HG03139 (cell line): ENCODE results near the gene TIGD4.

ENCODE experiments used
- ATAC-seq: cut with Tn5 transposase; IDR thresholded peaks from one replicate; pipeline ENCODE4 v1.9.1; 2021; ENCODE audit not compliant: unreplicated experiment

TIGD4 gene

DNA sequence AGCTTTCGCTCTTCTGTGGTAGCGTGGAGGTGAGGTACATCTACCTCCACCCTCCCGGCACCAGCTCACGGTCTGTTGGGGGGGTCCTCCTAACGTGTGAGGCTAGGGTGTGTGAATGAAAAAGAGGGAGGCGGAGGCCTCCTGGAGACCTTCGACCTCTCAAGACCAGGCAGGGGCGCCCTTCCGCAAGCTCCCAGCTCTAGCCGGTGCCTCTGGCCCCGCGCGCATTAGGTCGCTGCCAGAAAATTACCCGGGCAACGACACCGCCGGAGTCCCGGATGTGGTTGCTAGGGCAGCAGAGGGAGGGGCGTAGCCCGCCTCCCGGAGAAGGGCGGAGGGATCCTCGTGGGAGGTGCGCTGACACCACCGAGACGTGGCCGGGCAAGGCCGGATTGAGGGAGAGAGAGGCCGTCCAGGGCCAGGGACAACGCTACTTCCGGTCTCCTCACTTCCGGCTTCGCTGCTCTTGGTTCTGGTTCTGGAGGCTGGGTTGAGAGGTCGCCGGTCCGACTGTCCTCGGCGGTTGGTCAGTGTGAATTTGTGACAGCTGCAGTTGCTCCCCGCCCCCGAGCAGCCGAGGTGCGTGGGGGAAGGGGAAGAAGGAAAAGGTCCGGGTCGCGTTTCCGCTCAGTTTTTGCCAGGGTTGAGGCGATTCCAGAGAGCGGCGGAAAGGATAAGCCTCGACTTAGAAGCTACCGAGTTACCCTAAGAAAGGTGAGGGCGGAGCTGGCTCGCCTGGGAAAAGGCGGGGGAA, at the start of gene TIGD4, which contains the start of gene ARFIP1:
TIGD4 (minus strand) TSS at position 218 of the 754 bp plus-strand sequence. CDS start 8,726 bp downstream, outside the sequence.
ARFIP1 (plus strand) TSS at position 442 of the 754 bp plus-strand sequence. CDS start 49,680 bp downstream, outside the sequence.
- peak; percentile 94 for ATAC-seq

DNA sequence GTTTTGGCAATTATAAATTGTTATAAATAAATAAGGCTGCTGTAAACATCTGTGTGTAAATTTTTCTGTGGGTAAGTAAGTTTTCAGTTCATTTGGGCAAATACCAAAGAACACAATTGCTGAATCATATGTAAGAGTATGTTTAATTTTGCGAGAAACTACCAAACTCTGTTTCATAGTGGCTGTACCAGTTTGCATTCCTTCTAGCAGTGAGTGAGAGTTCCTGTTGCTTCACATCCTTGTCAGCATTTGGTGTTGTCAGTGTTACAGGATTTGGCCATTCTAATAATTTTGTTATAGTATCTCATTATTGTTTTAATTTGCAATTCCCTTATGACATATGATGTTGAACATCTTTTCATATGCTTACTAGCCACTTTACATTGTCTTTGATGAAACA, 48.6 kb upstream of the TIGD4 start:
- ATAC-seq: no peak

DNA sequence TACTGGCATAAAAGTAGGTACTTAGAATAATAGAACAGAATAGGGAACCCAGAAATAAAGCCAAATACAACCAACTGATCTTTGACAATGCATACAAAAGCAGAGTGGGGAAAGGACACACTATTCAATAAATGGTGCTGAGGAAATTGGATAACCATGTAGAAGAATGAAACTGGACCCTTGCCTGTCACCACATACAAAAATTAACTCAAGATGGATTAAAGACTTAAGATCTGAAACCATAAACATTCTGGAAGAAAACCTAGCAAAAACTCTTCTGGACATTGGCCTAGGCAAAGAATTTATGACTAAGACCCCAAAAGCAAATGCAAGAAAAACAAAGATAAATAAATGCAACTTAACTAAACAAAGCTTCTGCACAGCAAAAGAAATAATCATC, 45.8 kb upstream of the TIGD4 start:
- no peak for ATAC-seq

DNA sequence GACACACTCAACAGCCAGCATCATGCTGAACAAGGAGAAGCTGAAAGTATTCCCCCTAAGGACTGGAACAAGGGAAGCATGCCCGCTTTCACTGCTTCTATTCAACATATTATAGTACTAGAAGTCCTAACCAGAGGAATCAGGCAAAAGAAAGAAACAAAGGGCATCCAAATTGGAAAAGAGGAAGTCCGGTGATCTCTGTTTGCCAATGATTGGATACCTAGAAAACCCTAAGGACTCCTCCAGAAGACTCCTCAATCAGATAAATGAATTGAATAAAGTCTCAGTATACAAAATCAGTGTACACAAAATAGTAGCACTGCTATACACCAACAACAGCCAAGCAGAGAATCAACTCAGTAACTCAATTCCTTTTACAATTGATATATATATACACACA, 45.0 kb upstream of the TIGD4 start:
- no peak for ATAC-seq

DNA sequence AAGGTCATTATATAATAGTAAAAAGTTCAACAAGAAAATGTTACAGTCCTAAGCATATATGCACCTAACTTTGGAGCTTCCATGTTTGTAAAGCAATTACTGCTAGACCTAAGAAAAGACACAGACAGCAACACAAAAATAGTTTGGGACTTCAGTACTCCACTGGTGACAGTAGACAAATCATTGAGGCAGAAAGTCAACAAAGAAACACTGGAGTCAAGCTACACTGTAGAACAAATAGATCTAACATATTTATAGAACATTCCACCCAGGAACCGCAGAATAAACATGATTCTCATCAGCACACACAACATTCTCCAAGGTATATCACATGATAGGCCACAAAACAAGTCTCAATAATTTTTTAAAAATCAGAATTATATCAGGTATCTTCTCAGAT, 42.8 kb upstream of the TIGD4 start:
- no peak for ATAC-seq

DNA sequence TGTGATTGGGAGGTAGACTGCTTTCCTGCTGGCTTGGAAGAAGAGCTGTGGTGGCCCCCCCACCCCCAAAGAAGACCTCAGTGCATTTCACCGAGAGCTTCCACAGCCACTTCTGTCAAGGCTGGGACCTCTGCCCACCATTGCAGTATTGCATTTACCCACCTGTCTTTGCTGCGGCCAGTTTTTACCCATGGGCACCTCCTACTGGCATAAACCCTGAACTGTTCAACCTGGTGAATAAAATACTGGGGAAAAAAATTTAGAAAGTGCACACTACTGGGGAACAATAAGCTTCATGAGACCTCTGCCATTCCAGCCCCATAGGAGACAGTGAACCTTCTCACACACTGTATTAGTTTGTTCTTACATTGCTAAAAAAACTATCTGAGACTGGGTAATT, 40.5 kb upstream of the TIGD4 start:
- ATAC-seq: no peak

DNA sequence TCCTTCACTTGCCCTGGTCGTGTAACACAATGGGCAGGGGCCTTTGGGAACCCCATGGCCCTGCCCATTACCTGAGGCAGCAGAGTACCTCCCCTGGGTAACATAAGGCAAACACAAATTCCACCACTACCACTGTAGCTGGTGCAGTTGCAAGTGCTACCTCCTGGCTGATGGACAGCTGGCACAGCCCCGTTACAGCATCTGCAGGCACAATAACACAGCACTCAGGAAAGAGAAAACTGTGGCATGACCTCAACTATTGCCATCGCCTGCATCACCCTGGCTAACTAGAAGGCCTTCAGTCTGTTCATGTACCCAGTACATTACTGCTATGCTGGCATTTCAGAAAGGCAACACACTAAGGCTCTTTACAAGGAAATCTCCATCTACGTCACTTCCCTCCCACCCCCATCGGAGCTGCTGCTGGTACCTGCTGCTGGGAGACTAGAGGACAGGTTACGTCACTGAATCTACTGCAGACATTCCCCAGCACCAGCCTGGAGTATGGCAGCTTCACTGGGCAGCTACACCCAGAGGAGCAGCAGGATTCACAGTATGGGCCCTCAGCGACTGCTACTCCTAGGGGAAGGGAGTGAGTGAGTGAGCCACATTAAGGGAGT, 39.6 kb upstream of the TIGD4 start:
- no peak for ATAC-seq

DNA sequence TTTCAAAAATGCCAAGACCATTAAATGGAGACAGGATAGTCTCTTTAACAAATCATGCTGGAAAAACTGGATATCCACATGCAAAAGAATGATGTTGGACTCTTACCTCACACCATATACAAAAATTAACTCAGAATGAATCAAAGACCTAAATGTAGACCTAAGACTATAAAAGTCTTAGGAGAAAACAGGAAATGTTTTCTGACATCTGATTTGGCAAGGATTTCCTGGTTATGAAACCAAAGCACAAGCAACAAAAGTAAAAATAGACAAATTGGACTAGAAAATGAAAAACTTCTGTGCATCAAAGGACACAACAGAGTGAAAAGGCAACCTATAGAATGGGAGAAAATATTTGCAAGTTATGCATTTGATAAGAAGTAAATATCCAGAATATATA, 37.8 kb upstream of the TIGD4 start:
- no peak for ATAC-seq

DNA sequence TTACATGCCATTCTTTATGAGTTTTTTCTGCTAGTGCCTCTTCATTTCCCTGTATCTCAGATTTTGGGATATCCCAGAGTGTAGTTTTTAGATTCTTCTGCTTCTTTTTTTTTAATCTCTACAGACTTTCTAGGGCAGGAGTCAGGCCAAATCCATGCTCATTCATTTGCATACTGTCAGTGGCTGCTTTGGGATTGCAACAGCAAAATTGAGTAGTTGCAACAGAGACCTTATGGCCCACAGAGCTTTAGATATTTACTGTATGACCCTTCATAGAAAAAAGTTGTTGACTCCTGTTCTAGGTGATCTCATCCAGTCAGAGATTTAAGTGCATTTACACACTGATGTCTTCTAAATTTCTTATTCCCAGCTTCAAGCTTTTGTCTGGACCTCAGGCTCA, 35.5 kb upstream of the TIGD4 start:
- ATAC-seq: no peak

DNA sequence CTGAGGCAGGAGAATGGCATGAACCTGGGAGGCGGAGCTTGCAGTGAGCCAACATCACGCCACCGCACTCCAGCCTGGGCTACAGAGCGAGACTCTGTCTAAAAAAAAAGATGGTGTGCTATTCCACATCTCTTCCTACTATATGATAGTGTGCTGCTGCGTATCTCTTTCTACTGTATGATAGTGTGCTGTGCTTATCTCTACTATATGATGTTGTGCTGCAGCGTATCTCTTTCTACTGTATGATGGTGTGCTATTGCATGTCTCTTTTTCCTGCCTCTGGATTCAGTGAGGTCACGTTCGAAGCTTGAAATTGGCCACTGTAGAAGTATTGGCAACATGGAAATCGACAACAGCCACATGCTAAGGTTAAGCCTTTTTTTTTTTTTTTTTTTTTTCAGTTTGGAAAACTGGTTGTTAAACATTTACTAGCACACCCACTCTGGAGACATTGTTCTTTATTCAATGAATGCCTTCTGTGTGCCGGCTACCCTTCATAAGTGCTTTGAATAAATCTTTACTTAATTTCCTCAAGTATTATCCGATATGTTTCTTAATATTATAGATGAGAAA, 31.3 kb upstream of the TIGD4 start:
- ATAC-seq: no peak

DNA sequence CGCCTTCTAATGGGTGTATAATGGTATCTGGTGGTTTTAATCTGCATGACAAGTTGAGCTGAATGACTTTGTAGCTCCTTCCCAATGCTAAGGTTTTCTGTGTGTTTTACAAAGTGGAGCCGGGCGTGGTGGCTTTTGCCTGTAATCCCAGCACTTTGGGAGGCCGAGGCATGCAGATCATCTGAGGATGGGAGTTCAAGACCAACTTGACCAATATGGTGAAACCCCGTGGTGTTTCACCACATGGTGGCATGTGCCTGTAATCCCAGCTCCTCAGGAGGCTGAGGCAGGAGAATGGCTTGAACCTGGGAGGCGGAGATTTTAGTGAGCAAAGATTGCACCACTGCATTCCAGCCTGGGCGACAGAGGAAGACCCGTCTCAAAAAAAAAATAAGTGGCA, 29.1 kb upstream of the TIGD4 start:
- ATAC-seq: no peak

DNA sequence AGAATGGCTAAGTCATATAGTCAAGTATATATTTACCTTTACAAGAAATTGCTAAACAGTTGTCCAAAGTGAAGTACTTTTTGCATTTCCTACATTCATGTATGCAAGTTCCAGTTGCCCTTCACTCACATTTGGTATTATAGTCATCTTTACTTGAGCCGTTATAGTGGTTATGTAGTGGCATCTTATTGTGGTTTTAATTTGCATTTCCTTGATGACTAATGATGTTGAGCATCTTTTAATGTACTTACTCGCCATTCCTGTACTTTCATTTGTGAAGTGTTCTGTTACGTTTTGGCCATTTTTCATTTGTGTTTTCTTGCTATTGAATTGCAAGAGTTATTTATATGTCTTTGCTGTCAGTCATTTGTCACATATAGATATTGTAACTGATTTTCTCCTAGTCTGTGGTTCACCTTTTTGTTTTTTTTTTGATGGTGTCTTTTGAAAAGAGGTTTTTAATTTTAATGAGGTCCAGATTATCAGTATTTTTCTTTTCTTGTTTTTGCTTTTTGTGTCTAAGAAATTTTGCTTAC, 27.8 kb upstream of the TIGD4 start:
- no peak for ATAC-seq

DNA sequence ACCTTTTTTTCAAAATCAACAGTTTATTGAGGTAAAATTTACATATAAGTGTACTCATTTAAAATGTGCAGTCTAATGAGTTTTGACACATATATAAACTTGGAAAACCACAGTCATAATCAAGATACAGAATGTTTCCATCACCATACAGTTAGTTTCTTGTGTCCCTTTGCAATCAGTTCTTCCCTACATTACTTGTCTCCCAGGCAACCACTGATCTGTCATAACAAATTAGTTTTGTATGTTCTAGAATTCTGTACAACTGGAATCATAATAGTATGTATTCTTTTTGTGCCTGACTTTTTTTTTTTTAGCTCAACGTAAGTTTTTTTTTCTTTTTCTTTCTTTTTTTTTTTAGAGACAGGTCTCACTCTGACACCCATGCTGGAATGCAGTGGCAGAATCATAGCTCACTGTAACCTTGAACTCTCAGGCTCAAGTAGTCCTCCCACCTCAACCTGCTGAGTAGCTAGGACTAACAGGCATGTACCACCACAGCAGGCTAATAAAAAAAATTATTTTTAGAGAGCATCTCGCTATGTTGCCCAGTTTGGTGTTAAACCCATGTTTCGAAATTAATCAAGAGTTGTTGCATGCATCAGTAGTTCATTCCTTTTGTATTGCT, 27.1 kb upstream of the TIGD4 start:
- ATAC-seq: no peak

DNA sequence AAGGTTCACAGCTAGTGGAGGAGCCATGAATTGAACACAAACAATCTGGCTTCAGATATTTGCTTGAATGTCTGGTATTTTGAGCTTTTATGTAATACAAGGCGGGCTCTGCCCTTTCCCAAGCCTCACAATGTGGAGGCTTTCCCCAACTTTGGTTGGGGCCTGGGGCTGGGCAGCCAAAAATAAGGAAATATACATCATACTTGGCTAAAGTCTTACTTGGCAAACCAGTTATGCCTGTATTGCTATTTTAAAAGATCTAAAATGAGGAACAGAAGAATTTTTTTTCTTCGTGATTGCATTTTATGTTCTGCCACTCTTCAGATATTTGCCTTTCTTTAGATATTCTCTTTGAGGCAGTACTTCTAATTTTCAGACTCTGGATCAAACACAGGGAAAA, 26.3 kb upstream of the TIGD4 start:
- no peak for ATAC-seq

DNA sequence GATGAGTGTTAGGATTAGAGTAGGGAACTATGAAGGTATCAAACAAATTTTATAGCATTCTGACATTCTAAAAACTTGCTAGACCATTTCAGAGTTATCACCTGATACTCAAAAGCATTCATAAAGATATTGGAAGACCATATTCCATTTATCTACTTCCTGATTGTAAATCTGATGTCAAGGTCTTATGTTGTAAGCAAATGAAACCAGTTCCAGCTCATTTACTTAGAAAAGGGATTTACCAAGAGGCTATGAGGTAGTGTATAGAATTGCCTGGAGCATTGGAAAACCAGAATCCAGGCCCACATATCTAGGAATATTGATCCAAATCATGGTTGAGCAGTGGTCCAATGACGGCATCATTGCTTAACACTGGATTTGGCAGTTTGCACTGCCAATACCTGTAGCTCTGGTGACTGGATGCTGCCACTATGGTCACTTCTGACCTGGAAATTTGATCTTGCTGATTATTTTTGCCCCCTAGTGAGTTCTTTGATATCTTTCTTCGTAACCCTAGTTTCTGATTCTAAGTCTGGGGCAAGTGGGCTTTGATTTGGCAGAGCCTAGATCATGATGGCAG, 25.6 kb upstream of the TIGD4 start:
- no peak for ATAC-seq

DNA sequence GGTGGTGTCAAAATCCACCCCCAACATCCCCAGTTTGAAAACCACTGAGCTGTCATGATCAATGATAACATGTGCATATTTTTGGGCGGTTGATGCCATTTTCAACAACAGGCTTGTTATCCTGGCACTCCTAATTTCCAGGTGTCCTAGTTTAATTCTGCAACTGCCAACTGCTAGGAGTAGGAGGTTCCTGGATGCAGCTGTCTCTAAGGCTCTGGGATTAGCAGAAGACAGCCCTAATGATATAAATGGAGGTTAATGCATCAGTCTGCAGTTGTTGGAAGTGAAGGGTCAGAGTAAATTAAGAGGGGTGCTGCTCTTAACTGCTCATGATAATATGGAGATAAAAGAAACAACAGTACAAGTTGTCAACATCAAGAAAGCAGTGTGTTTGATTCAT, 24.0 kb upstream of the TIGD4 start:
- no peak for ATAC-seq

DNA sequence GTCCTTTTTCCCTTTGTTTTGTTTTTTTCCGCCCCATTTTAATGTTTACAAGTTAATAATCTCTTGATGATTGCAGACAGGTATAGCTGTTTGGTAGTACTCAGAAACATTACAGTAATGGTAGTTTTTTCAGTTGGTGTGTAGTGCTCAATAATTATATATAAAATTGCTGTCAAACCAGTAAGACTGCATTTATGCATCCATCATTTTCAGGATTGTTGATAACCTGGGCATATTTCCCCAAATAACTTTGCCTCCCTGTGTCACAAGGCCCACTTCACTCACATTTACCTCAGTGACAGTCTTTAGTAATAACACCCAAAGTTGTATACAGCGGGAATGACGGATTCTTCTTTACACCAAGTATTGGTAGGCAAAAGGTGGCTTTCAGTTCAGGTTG, 16.4 kb upstream of the TIGD4 start:
- no peak for ATAC-seq

DNA sequence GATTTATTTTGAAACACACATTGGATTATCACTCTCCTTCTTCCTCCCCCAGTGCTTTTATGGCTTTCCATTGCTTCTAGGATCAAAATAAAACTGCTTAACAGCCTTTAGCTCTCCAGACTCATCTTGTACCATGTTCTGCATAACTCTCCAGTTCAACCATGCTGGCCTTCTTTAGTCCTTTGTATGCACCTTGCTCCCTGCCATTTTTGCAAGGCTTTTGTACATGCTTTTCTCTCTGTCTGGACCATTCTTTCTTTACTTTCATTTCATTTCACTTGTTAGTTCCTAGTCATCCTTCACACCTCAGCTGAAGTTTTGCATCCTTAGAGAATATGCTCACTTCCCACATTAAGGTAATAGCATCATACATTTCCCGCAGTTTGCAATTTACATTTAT, 7.1 kb upstream of the TIGD4 start:
- no peak for ATAC-seq

DNA sequence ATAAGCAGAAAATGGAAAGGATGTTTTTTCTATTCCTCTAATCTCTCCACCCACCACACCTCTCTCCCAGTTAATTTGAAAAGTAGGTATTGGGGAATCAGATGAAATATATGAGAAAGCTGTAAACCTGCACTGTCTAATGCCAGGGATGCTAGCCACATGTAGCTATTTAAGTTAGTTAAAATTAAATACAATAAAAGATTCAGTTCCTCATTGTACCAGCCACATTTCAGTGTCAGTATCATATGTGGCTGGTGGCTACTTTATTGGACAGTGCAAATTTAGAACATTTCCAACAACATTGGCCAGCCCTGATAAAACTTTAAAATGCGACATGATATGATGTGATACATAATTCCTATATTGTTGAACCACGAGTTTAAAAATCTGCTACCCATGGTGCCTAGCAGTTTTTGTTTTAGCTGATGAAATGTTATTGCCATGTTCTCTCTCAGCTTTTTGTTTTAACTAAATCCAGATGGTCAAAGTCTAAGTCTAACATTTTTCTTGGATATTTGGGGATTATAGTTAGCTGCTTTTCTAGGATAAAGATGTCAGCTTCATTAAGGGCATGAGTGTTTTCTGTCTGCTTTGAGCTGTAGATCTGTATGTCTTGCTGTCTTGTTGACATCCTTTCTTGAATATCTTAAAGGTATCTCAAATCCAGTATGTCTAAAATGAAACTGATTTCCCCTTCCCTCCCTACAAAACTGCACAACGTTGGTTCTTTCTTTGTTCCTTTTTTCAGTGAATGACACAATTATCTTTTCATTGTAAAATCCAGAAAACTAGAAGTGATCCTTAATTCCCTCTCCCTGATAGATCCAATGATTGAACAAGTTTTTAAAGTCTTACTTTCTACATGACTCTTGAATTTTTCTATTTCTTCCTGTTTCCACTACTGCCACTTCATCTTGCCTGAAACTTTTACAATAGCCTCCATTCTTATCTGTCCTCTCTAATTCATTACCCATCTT, 6.4 kb upstream of the TIGD4 start:
- ATAC-seq: no peak
